ENCODE data around the gene PTPRN2.
"Not testable (repeated sequence)": the region's sequence is repeated elsewhere in the genome, so short reads cannot be mapped to it uniquely, and the experiment has no call there.

PTPRN2 gene

DNA sequence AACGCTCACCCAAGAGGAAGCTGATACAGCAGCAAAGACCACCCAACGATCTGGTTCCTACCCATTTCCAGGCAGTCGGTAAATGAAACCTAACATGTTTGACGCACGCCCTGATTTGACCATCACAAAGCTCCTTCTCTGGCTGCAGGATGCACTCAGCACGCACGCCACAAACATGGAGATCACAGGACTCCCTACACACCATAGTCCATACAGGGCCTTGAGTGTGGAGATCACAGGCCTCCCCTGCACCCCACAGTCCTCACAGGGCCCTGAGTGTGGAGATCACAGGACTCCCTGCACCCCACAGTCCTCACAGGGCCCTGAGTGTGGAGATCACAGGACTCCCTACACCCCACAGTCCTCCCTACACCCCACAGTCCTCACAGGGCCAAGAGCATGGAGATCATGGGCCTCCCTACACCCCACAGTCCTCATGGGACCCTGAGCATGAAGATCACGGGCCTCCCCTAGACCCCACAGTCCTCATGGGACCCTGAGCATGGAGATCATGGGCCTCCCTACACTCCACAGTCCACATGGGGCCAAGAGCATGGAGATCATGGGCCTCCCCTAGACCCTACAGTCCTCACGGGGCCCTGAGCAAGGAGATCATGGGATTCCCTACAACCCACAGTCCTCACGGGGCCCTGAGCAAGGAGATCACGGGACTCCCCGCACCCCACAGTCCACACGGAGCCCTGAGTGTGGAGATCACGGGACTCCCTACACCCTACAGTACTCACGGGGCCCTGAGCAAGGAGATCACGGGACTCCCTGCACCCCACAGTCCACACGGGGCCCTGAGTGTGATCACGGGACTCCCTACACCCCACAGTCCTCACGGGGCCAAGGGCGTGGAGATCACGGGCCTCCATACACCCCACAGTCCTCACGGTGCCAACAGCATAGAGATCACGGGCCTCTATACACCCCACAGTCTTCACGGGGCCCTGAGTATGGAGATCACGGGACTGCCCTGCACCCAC lies 841.6 kb downstream of the PTPRN2 start:
- DNase-seq = no peak

DNA sequence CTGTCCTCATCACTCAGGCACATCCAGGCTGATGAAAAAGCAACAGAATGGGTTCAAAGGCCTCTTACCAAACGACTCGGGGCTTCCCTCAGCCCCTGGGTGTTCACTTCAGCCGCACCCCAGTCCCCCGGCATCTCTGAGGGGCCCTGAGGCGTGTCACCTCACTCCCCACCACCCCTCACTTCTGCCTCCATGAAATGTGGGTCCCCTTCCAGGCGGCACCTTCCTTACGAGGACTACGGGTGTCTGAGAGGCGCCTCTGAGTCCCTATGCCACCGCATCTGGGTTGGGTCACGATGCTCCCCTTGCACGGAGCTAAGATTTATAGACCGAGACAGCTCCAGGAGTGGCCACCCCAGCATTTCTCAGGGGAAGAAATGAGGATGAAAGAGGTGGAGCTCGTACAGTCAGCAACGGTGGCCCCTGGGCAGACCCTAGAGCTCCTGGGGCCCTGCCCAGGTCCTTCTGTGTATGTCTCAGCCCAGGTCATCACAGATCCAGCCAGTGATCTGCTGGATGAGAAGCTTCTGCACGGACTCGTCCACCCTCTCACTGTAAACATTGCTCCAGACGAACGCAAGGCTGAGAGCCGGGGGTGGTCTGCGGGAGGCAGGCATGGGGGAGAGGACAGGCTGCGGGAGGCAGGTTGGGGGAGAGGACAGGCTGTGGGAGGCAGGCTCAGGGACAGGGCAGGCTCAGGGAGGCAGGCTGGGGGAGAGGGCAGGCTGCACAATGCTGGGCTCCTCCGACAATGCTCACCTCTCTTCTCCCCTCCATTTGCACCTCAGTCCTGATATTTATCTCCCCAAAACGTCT lies 842.6 kb downstream of the PTPRN2 start:
- DNase-seq = no peak

DNA sequence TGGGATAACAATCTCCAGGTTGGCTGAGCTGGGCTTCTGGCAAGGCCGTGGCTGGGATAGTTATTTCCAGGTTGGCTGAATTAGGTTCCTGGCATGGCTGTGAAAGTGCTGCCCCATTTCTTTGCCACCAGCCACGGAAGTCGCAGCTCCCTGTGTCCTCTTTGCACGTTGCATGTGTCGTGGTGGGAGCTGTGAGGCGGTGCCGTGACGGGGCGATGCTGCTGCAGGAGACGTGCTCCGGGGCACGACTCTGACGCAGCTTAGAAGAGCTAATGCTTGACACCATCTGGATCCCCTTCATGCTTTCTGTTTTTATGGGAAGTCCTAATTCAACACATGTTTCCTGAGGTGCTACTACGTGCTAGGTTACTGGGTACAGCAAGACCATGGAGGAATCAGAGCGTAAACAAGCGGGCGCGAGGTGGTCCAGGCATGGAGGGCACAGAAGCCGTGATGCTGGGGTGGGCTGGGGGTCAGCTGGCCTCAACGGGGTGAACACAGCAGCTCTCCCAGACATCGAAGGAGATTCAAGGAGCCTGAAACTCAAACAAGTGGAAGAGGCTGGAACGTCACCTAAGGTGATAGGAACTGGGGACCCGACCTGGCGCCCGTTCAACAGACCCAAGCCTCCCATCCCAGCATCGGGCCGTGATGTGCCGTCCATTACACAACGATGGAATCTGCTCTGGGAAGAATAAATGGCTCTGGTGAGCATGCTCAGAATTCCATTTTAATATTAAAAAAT lies 843.7 kb downstream of the PTPRN2 start:
- no peak for DNase-seq

DNA sequence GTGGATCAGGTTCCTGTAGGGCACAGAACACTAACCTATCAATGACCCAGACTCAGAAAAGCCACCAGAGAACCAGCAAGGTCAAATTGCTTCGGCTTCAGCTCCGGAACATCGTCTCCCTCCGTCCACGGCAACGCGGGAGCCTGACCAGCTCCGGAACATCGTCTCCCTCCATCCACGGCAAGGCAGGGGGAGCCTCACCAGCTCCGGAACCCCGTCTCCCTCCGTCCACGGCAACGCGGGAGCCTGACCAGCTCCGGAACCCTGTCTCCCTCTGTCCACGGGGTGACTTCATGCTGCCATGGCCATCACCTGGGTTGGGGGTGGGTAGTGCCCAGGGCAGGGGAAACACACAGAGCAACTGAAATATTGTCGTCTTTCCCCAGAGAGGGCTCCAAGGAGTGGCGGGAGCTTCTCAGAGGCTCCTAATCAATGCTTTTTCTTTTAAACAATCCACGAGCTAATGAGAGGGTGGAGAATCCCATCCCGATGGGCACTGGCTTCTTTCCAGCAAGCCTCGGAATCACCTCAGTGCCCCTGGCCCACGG lies 847.3 kb downstream of the PTPRN2 start:
- DNase-seq = no peak

DNA sequence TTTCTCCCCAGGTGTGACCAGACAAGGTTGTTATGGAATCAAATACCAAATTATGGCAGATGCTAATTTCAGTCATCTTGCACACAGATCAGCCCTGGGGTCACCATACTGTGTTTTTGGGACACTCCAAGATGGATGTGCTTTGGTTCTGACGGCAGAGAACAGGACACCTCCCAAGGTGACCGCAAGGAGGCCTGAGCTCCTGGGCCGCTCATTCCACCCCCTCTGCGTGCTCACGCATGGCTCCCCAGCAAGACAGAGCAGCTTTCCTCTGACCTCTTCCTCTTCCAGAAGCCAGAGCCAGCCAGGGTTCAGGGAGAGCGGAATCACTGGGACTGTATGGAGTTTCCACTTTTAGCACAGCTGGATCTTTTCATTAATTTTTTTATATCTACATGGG lies 848.0 kb downstream of the PTPRN2 start:
- no peak for DNase-seq

DNA sequence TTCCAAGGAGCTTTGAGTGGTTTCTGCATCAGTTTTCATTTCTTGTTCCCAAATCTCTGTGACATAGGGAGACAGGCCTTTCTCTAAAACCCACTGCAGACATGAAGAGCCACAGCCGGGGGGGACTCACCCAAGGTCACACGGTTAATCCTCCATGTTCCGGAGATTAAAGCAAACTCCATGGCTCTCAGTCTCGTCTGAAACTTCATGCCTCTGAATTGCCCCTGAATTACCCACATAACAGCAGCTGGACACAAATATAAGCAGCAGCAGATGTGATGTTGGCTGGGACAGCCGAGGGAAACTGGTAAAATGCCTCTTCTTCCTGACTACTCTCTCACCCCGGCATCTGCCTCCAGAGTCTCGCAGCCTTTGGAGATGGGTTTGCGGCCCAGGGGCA lies 848.6 kb downstream of the PTPRN2 start:
- no peak for DNase-seq

DNA sequence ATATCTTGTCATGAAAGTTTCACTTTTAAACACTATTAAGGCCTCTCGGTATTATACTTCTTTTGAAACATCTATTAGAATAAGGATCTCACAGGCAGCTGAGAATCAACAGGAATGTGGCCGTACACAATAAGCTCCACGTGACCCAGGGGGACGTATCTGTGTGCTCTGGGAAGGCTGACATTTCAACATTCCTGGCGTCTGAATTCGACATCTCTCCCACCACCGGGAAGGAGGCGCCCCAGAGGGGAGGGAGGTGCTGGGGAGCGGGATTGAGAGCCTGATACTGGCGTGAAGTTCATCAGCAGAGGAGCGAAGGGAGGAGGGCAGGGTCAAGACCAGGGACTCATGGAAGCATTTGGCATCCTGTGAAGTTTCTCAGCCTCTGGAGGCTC lies 849.6 kb downstream of the PTPRN2 start:
- DNase-seq = no peak

DNA sequence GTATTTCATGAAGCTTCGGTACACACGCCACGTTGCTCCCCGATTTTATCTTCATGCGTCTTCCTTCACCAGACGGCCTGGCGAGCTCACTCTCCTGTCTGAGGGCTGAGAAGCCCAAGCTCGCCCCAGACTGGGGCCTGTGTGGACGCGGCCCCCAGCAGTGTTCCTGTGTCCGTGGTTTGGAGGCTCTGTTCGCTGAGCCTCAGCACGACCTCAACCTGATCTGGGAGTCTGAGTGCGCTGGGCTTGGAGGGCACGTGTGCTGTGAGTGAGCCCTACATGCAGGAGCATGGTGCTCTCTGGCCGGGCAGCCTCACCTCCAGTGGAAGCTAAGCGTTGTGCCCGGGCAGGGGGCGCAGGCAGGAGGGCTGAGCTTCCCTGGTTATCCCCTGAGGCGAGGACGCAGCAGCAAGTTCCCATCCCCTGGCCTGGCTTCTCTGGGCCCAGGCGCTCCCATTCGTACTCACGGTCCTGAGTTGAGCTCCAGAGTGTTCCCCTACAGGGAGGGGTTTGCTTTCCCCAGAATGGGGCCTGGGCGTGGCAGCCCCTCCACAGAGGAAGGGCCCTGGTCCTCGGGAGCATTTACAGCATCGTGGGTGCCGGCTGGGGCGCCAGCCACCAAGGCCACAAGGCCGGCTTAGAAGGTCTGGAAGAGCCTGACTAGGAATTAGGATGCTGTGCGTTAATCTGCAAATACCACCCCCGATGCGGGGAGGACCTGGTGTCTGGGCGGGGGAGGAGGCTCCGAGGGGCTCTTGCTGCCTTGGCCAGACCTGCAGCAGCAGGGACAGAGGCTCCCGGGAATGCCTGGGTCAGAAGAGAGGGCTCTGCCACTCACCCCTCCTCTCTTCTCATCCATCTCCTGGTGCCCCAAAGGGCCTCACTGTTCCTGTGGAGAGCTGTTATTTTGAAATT lies 850.2 kb downstream of the PTPRN2 start:
- no peak for DNase-seq

DNA sequence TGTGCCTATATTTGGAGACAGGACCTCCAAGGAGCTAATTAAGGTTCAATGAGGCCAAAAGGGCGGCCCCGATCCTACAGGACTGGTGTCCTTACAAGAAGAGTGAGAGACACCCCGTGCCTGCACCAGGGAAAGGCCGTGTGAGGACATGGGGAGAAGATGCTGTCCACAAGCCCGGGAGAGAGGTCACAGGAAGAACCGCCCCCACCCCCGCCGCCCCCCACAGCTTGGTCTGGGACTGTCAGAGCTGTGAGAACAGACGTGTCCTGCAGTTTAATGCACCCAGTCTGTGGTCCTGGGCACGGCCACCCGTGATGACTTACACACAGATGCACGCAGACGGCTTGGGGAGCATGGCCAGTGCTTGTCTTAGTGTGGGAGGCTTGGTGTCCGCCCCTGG lies 851.3 kb downstream of the PTPRN2 start:
- no peak for DNase-seq

DNA sequence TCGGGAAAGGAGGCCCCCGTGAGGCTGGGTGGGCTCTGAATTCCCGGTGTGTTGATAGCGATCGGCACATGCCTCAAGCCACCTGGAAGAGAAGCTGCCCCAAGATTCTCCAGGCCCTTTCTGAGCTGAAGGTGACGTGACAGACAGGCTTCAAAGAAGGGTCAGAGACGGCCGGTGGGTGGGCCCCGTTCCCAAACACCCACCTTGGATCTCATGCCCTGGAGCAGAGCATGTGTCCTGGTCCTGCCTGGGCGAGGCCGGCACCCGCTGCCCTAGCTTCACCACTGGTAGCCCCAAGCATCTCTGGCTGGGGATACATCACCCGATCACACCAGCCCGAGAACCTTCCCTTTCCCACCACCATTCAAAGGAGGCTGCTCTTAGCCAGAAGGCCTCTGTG lies 851.8 kb downstream of the PTPRN2 start:
- DNase-seq = no peak

DNA sequence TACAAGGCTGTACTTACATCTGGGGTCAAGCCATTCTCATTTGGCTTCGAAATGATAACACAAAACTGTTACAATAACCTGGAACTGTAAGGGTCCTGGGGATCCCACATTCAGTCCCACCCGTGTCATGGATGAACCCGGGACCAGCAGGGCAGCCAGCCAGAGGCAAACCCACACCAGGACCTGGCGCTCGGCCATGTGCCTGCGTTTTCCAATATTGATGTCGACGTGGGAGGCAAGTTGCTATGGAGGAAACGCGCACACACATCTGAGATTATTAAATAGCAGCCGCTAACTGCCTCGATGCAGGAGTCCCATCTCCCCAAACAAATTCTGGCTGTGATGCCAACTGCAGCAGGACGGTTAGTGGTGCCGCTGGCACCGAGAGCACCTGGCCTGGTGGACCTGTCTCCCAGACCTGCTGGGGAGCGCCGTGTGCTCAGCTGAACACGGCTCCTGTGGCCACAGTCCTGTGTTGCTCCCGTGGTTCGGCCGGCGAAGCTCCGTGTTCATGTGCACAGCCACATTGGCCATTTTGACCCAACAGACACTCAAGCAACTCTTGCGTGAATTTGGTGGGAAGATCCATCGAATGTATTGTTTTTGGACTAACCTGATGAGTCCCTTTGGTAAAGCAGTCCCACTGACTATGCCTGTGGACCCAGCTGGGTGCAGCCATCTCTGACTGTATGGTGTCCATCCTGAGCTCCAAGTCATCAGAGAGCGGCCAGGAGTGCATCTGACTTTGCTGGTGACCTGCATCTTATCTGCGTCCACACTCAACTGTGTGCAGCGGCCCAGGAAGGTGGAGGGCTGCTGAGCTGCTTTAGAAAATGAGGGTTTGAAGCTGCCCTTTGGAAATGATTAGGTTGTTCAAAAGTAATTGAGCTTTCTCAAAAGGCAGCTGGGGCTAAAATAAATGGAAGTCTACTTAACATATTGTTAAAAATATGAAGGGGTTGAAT lies 852.7 kb downstream of the PTPRN2 start:
- DNase-seq = no peak

DNA sequence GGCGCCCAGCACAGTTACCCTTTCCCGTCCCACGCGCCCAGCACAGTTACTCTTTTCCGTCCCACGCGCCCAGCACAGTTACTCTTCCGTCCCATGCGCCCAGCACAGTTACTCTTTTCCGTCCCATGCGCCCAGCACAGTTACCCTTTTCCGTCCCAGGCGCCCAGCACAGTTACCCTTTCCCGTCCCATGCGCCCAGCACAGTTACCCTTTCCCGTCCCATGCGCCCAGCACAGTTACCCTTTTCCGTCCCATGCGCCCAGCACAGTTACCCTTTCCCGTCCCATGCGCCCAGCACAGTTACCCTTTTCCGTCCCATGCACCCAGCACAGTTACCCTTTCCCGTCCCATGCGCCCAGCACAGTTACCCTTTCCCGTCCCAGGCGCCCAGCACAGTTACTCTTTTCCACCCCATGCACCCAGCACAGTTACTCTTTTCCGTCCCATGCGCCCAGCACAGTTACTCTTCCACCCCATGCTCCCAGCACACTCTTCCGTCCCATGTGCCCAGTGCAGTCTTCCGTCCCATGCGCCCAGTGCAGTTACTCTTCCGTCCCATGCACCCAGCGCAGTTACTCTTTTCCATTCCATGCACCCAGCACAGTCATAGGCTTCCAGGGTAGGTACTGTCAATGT lies 853.7 kb downstream of the PTPRN2 start:
- not testable (repeated sequence) for DNase-seq

DNA sequence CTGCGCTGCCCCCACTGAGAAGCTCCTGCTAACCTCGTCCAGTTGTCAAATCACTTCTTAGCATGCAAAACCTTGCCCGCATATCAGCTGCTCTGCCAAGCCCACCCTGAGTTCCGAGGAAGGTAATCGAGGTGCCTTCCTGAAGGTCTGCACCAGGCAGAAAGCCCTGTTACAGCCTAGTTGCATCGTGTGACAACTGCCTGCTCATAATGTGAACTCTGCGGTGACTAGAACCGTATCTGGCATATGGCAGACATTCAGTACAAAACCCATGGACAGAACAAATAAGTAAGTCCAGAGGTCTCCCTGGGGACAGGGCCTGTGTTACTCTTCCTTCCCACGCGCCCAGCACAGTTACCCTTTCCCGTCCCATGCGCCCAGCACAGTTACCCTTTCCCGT lies 856.5 kb downstream of the PTPRN2 start:
- no peak for DNase-seq

DNA sequence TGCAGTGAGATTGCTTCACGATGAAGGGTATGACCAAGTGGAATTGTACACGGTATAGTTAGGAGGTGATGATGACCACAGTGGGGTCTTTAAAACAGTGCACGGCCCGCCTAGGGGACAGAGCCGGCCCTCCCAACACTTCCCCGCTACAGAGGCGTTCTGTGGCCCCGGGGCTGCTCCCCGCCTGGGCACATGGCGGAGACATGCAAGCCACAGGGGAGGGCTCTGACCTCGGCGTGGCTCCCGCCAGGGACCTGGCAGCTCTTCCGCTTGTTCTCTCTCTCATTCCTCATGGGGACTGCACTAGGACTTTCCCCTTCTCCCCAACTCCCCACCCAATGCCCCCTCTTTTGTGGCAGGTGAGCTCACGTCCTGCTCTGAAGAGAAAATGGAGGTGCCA lies 857.0 kb downstream of the PTPRN2 start:
- no peak for DNase-seq

DNA sequence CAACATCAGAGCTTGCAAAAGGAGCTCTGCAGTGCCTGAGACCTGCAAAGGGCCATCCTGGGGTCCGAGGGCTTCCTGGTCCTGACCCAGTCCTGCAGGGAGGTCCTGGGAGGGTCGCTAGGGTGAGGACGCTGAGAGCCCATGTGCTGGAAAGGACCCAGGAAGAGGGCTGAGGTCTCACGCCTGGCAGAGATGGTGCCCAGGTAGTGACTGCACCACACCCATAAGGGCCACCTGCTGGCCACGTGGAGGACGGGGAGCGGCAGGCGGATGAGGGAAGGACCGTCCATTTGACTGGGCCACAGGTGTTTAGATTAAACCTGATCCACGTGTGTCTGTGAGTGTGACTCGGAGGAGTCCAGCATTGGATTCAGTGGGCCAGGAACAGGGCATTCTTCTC lies 858.1 kb downstream of the PTPRN2 start:
- no peak for DNase-seq

DNA sequence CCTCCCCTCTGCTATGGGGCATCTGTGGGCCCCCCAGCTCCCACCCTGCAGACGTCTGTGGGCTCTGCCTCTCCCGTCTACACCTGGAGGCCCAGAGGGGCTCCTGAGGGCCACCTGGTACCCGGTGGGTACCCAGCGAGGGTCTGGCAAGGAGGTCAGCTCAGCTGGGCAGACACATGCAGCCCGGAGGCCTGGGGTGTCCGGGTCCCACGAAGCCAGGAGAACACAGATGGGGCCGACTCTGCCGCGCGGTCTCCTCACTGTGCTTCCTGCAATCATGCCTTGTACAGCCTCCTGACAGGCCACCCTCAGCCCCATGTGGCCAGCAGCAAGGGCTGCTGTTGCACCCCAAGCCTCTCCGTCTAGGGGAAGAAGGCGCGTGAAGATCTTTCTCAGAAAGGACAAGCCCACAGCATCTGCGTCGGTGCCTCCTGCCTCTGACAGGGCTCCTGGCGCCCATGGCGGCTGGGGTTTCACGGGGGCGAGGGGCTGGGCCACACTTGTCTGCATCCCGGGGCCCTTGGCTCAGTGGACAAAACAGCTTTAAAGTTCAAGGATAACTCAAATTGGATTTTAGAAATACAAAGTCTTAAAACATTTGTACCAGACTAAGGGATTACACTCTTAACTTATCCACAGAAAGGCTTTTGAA lies 859.5 kb downstream of the PTPRN2 start:
- DNase-seq = no peak

DNA sequence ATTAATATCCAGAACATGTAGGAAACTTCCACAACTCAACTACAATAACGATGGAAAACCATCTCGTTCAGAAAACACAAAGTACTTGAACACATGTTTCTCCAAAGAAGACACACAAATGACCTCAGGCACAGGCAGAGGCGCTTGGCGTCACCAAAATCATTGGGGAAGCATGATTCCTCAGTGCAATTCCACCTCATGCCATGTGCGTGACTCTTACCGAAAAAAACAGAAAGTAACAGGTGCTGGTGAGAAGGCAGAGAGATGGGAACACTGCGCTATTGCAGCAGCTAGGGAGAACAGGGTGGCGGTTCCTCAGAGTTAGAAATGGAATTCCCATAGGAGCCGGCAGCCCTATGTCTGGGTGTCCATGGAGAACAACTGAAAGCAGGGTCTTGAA lies 860.9 kb downstream of the PTPRN2 start:
- DNase-seq = no peak

DNA sequence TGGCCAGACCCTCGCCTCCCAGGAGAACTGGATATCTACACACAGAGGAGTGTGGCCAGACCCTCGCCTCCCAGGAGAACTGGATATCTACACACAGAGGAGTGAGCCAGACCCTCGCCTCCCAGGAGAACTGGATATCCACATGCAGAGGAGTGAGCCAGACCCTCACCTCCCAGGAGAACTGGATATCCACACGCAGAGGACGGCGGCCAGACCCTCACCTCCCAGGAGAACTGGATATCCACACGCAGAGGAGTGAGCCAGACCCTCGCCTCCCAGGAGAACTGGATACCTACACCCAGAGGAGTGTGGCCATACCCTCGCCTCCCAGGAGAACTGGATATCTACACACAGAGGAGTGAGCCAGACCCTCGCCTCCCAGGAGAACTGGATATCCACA lies 862.3 kb downstream of the PTPRN2 start:
- DNase-seq = not testable (repeated sequence)

DNA sequence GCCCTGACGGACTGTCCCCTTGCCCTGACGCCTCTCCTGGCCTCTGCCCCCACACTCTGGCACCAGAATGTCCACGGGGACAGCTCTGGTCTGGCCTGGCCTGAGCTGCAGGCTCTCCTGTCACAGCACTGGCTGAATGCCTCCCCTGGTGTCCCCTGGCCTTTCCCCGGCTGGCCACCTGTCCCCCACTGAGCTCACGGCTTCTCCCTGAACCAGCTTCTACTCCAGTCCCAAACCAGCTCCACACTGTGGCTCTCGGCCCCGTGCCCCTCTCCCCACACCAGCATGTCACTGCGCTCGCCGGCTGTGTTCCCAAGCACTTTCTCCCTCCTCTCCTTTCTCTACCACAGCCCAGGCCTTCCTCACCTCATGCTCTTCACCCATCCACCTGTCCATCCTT lies 864.4 kb downstream of the PTPRN2 start:
- no peak for DNase-seq
